MCF 10A (cell line): ENCODE data around the gene FAM24B. TPM values are rescaled to one million over a fixed set of nuclear protein-coding genes. Genes with fewer than 3 reads are reported as not detected.

Source experiments
- BruUV-seq: library from RNA; stranded (reverse); fragments of 400-500 nt; replicated peaks from 2 replicates; lab custom pipeline; 2021; lab: Mats Ljungman, UMichigan
- CTCF ChIA-PET: fragments of 300-600 bp; sonication (Branson Sonifier 250); formaldehyde crosslinking; extraction: SDS; loops from one replicate; lab custom pipeline; 2021; ENCODE audit warnings: antibody characterized with exemption, inconsistent platforms; lab: Yijun Ruan, JAX
- POLR2A ChIA-PET: fragments of 300-600, 350-650 bp; sonication (Branson Sonifier 250); formaldehyde crosslinking; extraction: SDS; loops from one replicate; lab custom pipeline; 2020; ENCODE audit warnings: antibody characterized with exemption, inconsistent platforms; lab: Yijun Ruan, JAX
- DNase-seq: peaks from one replicate; pipeline ENCODE4 v3.0.0-alpha.2; 2018; ENCODE audit not compliant: unreplicated experiment
- H3K27ac Mint-ChIP-seq: one replicate; pipeline ENCODE4 v1.8.0; 2022; ENCODE audit warnings: mild to moderate bottlenecking, low read depth, mixed read lengths; ENCODE audit not compliant: unreplicated experiment
- H3K27me3 Mint-ChIP-seq: one replicate; pipeline ENCODE4 v1.8.0; 2022; ENCODE audit warnings: mixed read lengths; ENCODE audit not compliant: insufficient read depth, unreplicated experiment
- H3K36me3 Mint-ChIP-seq: one replicate; pipeline ENCODE4 v1.8.0; 2022; ENCODE audit warnings: mild to moderate bottlenecking, moderate library complexity, mixed read lengths; ENCODE audit not compliant: insufficient read depth, unreplicated experiment
- H3K4me1 Mint-ChIP-seq: one replicate; pipeline ENCODE4 v1.8.0; 2022; ENCODE audit warnings: mixed read lengths; ENCODE audit not compliant: insufficient read depth, unreplicated experiment
- H3K4me3 Mint-ChIP-seq: one replicate; pipeline ENCODE4 v1.8.0; 2022; ENCODE audit warnings: mild to moderate bottlenecking, moderate library complexity, mixed read lengths; ENCODE audit not compliant: unreplicated experiment
- H3K9me3 Mint-ChIP-seq: one replicate; pipeline ENCODE4 v1.8.0; 2022; ENCODE audit warnings: mixed read lengths; ENCODE audit not compliant: unreplicated experiment
- intact Hi-C: fragments of 100-400 bp; cut with micrococcal nuclease; formaldehyde crosslinking; loops from 2 replicates; pipeline ENCODE4 v1.14.1; 2022
- total RNA-seq: library from RNA; stranded (reverse); gene quantifications from 2 replicates; pipeline ENCODE4 v1.2.3, GENCODE V29; 2022
- TF ChIP-seq, protein P1 (sequence below): fragments of 200-600 bp; IDR thresholded peaks from one replicate; pipeline ENCODE4 v1.8.0; 2022; ENCODE audit warnings: antibody characterized with exemption, mild to moderate bottlenecking; ENCODE audit not compliant: unreplicated experiment

The FAM24B gene
- total RNA-seq, 1 experiment from 2014 or later, result 23.7 TPM

DNA sequence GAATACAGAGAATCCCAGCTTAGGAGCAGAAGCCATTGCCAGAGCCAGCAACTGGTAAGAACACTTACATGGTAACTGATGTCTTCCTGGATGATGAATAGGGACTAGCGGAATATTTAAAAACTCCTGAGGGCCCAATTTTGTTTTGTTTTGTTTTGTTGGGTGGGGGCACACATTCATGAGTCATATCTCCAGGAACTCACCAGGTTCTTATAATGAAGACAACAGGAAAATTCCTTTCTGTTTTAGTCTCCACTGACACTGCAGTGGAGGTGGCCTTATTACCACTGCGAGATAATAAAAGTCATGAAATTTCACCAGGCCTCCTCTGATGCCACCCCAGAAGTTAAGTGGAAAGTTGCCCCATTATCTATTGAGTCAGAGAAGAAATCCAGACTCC is 27.1 kb downstream of the FAM24B start:
- Mint-ChIP-seq H3K4me3 (no peak overlapping the region), H3K9me3 (no peaks in the 10 kb centered on the region), H3K4me1 (peaks cover 69% of the 10 kb centered on the region), H3K27me3 (no peaks in the 10 kb centered on the region), H3K36me3 (peaks cover 6% of the 10 kb centered on the region), H3K27ac (peak overlapping the region; percentile 29)
- ChIA-PET POLR2A (interaction anchor here (1.4 to 1.9 kb wide), 2 partner anchors 9 to 25 kb away, joined by 3 to 6 read pairs; no protein-coding TSS in a partner anchor), CTCF (interaction anchor here (0.6 kb wide), 1 partner anchor 46 kb away, joined by 4 read pairs; no protein-coding TSS in a partner anchor)
- intact Hi-C loops, result no loop called here
- peak; percentile 66 for DNase-seq
- BruUV-seq, result no TSS peak
- TF ChIP-seq, protein P1, sequence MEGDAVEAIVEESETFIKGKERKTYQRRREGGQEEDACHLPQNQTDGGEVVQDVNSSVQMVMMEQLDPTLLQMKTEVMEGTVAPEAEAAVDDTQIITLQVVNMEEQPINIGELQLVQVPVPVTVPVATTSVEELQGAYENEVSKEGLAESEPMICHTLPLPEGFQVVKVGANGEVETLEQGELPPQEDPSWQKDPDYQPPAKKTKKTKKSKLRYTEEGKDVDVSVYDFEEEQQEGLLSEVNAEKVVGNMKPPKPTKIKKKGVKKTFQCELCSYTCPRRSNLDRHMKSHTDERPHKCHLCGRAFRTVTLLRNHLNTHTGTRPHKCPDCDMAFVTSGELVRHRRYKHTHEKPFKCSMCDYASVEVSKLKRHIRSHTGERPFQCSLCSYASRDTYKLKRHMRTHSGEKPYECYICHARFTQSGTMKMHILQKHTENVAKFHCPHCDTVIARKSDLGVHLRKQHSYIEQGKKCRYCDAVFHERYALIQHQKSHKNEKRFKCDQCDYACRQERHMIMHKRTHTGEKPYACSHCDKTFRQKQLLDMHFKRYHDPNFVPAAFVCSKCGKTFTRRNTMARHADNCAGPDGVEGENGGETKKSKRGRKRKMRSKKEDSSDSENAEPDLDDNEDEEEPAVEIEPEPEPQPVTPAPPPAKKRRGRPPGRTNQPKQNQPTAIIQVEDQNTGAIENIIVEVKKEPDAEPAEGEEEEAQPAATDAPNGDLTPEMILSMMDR, result no peak

DNA sequence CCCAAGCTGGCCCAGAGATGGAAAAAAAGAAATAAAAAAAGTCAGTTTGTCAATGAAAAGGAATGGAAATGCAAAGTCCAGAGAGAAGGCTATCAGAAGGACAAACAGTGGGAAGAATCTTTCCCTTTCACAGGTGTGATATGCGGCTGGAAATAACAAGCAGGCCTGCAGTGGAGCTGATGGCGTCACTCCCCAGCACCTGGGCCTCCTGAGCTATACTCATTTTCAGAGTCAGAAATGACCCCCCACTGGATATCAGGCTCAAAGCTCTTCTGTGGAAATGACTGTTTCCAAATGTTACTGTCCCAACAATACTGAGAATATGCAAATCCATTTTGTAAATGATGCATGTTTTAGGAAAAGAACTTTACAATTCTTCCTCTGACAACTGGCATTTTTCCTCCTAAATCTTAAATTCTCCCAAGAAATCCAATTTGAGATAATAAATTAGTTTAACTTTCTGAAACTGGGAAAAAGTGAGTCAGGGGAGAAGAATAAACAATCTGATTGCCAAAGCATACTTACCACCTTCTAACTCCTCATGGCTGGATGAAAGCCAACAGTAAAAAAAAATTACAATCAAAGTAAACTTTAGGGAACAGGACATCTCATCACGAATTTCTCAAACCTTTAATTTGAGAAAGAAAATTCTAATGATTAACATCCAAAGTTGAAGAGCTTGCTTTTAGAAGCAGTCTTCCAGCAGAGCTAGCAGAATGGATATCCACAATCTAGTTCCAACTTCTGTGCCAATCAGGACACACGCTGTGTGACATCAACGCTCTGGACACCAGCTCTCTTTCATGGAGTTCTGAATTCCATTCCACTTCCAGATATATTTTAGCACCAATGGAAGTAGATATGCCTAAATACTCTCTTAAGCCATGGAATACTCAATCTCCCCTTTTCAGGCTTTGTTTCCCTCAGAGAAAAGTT is 28.4 kb downstream of the FAM24B start:
- Mint-ChIP-seq H3K9me3 (peaks cover 7% of the 10 kb centered on the region), H3K27ac (peak overlapping the region; percentile 29), H3K4me3 (peak overlapping the region; percentile 12), H3K27me3 (no peaks in the 10 kb centered on the region), H3K36me3 (peaks cover 8% of the 10 kb centered on the region), H3K4me1 (peaks cover 69% of the 10 kb centered on the region)
- TF ChIP-seq, protein P1, result no peak
- POLR2A ChIA-PET, result interaction anchor here (0.6 to 1.9 kb wide), 3 partner anchors 10 to 351 kb away, joined by 3 to 6 read pairs (median 3); no protein-coding TSS in a partner anchor
- intact Hi-C loops, result no loop called here
- DNase-seq, result peak; percentile 61
- CTCF ChIA-PET, result no interaction called here
- BruUV-seq, result no TSS peak

DNA sequence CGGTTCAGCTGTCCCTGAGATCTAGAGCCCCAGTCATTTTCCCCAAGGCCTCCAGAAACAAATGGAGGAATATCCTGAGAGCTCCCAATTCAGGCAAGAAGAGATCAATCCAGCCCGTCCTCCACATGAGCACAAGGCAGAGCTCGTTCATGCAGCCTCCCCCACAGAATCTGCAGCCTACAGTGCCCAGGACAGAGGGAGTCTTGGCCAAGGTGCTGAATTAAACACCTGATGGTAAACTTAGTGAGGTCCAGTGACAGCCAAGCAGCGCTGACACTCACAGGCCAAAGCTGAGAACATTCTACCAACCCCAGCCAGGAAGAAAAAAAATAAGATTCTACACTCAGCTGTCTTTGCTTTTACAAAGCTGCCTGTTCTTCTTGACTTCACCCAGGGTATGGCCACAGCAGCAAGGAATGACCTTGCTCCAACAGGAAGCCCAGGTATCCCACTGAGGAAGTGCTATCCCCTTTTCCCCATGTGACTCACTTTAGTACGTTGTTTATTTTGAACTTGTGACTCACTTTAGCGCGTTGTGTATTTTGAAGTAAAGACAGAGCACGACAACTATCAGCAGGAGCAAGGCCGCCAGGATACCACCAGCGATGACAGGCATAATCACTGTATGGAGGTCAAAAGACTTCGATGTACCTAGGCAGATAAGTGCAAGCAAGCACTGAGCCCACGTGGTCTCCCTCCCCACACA is 29.3 kb downstream of the FAM24B start:
- POLR2A ChIA-PET, result no interaction called here
- intact Hi-C loops, result no loop called here
- DNase-seq, result peak; percentile 60

More for the DNA sequence above, 29.3 kb downstream of the FAM24B start:
- TF ChIP-seq, protein P1, result no peak
- CTCF ChIA-PET, result interaction anchor here (0.6 kb wide), 2 partner anchors 14 to 1255 kb away, joined by 3 to 4 read pairs; no protein-coding TSS in a partner anchor
- Mint-ChIP-seq H3K27me3 (no peaks in the 10 kb centered on the region), H3K9me3 (peaks cover 7% of the 10 kb centered on the region), H3K36me3 (peaks cover 13% of the 10 kb centered on the region), H3K4me1 (peaks cover 64% of the 10 kb centered on the region), H3K4me3 (no peak overlapping the region), H3K27ac (peak overlapping the region; percentile 29)
- BruUV-seq, result no TSS peak
